ENCODE measurements around the gene SPIN1.
A peak's percentile ranks its signal among the peaks of the same experiment; 100 is the strongest.

Gene SPIN1

DNA sequence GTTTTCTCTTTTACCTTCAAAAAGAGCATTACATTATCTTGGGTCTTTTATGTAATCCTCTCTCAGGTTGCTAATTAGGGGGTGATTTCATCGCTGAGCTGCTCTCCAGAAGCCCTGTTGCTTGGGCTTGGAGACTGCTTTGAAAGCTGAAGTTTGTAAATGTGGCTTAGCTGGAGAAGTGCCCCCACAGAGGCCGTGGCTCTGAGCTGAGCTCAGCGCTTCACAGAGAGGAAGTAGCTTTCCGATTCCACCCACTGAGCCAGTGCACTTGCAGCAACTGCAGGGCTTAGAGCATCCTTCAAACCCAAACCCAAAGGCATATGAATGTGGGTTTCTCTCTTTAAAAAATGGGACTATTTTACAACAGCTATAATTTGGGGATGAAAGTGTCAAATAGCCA lies 133.1 kb downstream of the SPIN1 start:
- TF ChIP-seq, protein P1, sequence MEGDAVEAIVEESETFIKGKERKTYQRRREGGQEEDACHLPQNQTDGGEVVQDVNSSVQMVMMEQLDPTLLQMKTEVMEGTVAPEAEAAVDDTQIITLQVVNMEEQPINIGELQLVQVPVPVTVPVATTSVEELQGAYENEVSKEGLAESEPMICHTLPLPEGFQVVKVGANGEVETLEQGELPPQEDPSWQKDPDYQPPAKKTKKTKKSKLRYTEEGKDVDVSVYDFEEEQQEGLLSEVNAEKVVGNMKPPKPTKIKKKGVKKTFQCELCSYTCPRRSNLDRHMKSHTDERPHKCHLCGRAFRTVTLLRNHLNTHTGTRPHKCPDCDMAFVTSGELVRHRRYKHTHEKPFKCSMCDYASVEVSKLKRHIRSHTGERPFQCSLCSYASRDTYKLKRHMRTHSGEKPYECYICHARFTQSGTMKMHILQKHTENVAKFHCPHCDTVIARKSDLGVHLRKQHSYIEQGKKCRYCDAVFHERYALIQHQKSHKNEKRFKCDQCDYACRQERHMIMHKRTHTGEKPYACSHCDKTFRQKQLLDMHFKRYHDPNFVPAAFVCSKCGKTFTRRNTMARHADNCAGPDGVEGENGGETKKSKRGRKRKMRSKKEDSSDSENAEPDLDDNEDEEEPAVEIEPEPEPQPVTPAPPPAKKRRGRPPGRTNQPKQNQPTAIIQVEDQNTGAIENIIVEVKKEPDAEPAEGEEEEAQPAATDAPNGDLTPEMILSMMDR (conservative IDR thresholded peaks at IDR 0.05; ENCODE audit: control insufficient read depth, insufficient read depth, low read depth, low read length), result no peak
- H3K4me3 ChIP-seq (ENCODE audit: control insufficient read depth, low read depth, low read length), result no peak overlapping the region
- DNase-seq (ENCODE audit: low read depth), result no peak

DNA sequence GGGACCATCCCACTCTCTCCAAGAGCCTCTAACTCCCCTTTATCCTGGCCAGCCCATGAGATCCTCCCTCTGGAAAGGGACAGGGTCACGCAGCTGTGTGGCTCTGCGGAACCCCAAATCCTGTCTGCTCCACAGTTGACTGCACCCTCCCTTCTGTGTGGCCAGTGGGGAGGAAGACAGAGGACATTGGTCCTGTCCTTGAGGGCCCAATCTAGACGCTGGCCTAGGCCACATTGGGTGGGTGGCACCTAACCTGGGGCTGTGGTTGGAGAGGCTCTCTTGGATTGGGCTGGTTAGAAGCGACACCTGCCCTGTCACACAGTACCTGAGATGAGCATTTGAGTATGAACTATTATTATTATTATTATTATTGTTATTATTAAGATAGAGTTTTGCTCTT lies 134.1 kb downstream of the SPIN1 start:
- DNase-seq (ENCODE audit: low read depth), result no peak
- TF ChIP-seq, protein P1 (conservative IDR thresholded peaks at IDR 0.05; ENCODE audit: control insufficient read depth, insufficient read depth, low read depth, low read length), result no peak
- no peak overlapping the region for H3K4me3 ChIP-seq (ENCODE audit: control insufficient read depth, low read depth, low read length)

DNA sequence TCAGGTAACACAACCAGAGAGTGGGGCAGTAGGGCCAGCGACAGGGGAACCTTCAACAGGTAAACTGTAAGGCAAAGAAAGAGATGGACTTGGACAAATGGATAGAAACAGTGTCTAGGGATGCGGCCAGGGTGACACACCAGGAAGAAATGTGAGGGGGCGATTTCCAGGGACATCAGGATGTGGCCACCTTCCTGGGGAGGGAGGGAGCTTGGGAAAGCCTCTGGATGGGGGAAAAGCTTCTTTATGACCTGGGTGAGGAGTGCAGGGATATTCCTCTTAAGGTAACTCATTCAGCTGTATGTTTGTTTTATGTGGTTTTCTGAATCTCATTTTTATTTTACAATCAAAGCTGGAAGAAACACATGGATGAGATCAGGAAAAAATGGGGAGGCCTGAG lies 134.8 kb downstream of the SPIN1 start:
- no peak overlapping the region for H3K4me3 ChIP-seq (ENCODE audit: control insufficient read depth, low read depth, low read length)
- TF ChIP-seq, protein P1 (conservative IDR thresholded peaks at IDR 0.05; ENCODE audit: control insufficient read depth, insufficient read depth, low read depth, low read length), result no peak
- DNase-seq (ENCODE audit: low read depth), result peak; percentile 72

DNA sequence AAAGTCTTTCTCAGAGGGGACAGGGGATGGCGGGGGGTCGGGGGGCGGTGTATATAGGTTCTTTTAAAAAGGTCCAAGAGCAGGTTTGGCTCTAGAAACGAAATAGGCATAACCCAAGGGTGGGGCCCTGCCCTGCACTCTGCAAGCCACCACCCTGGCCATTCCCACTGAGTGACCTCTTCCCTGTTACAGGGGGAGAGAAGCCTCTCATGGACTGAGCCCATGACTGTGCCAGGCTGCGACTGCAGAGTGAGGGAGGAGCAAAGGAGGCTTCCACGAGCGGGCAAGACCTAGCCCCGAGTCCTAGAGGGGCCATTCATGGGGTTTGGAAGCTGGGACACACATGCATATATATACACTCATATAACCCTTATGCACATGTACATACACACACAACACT lies 136.7 kb downstream of the SPIN1 start:
- TF ChIP-seq, protein P1 (conservative IDR thresholded peaks at IDR 0.05; ENCODE audit: control insufficient read depth, insufficient read depth, low read depth, low read length), result no peak
- DNase-seq (ENCODE audit: low read depth), result no peak
- no peak overlapping the region for H3K4me3 ChIP-seq (ENCODE audit: control insufficient read depth, low read depth, low read length)

DNA sequence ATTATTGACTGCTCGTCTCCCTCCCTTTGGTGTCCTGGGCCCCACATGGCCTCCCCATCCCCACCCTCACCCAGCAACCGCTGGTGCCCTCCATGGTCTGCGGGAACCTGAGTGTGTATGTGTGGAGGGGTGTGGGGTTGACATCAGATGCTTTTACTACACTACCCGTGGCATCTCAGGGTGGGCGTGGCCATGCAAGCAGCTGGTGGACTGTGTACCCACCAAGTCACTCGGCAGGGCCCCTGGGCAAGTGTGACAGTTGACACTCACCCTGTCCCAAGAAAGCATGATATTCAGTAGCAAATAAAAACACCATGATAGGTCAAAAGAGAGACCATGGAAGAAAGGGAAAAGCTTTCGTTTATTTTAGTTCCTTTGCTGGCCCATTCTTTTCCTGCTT lies 139.4 kb downstream of the SPIN1 start:
- no peak overlapping the region for H3K4me3 ChIP-seq (ENCODE audit: control insufficient read depth, low read depth, low read length)
- TF ChIP-seq, protein P1 (conservative IDR thresholded peaks at IDR 0.05; ENCODE audit: control insufficient read depth, insufficient read depth, low read depth, low read length), result no peak
- no peak for DNase-seq (ENCODE audit: low read depth)

Data from fibroblast of mammary gland (primary cell).